ENCODE data around the gene RERG. TPM values are rescaled to one million over a fixed set of nuclear protein-coding genes. Genes with fewer than 3 reads are reported as not detected.

Gene RERG
- total RNA-seq, 1 experiment from 2014 or later, result not detected

GRCh38 chr12:15208140-15208539 lies 13.1 kb downstream of the RERG start:
- Histone ChIP-seq H3K27me3 (ENCODE audit: control insufficient read depth, insufficient read depth, low read length) (no peaks in the 10 kb centered on the region), H3K27ac (ENCODE audit: low read length) (no peak overlapping the region), H3K9me3 (ENCODE audit: control insufficient read depth, insufficient read depth, low read depth, low read length) (no peaks in the 10 kb centered on the region), H3K4me3 (ENCODE audit: low read depth in 2 of 2, low read length in 2 of 2) (no peak overlapping the region), H3K36me3 (ENCODE audit: control insufficient read depth, insufficient read depth, low read length) (no peaks in the 10 kb centered on the region), H3K4me1 (ENCODE audit: control insufficient read depth, insufficient read depth, low read length) (no peaks in the 10 kb centered on the region)
- ChIA-PET CTCF (no interaction called here), POLR2A (no interaction called here)
- no peak for DNase-seq (ENCODE audit: low read depth, low spot score)
- TF ChIP-seq CTCF (IDR thresholded peaks at IDR 0.05), result no peak; the same call in 1 of the 2 replicates
- no peak for TF ChIP-seq POLR2AphosphoS5 (IDR thresholded peaks at IDR 0.05; ENCODE audit: low read depth, low read length)
- TF ChIP-seq REST (IDR thresholded peaks at IDR 0.05; ENCODE audit: insufficient read depth in 1 of 2, low read depth in 2 of 2, low read length in 1 of 2), result no peak
- TF ChIP-seq SIN3A (IDR thresholded peaks at IDR 0.05; ENCODE audit: borderline replicate concordance, insufficient read depth, low read depth, low read length), result no peak
- TF ChIP-seq TCF7L2 (IDR thresholded peaks at IDR 0.05; ENCODE audit: low read depth, low read length), result no peak
- intact Hi-C loops (cut with micrococcal nuclease; ENCODE audit: unreplicated experiment), result no loop called here
- in situ Hi-C loops (cut with HindIII; ENCODE audit: low pct_unique_long_range_greater_than_20kb, low sequenced_read_pairs), result no loop called here
- BruUV-seq (replicated peaks), result no TSS peak
- ATAC-seq, result no peak

GRCh38 chr12:15206831-15207389 lies 14.3 kb downstream of the RERG start:
- intact Hi-C loops (cut with micrococcal nuclease; ENCODE audit: unreplicated experiment), result no loop called here

More at GRCh38 chr12:15206831-15207389, 14.3 kb downstream of the RERG start:
- no TSS peak for BruUV-seq (replicated peaks)
- Histone ChIP-seq H3K9me3 (ENCODE audit: control insufficient read depth, insufficient read depth, low read depth, low read length) (no peaks in the 10 kb centered on the region), H3K4me1 (ENCODE audit: control insufficient read depth, insufficient read depth, low read length) (no peaks in the 10 kb centered on the region), H3K27me3 (ENCODE audit: control insufficient read depth, insufficient read depth, low read length) (no peaks in the 10 kb centered on the region), H3K36me3 (ENCODE audit: control insufficient read depth, insufficient read depth, low read length) (no peaks in the 10 kb centered on the region), H3K27ac (ENCODE audit: low read length) (no peak overlapping the region), H3K4me3 (ENCODE audit: low read depth in 2 of 2, low read length in 2 of 2) (no peak overlapping the region)
- in situ Hi-C loops (cut with HindIII; ENCODE audit: low pct_unique_long_range_greater_than_20kb, low sequenced_read_pairs), result no loop called here
- ATAC-seq (no peak), DNase-seq (ENCODE audit: low read depth, low spot score) (no peak)
- ChIA-PET POLR2A (no interaction called here), CTCF (no interaction called here)
- no peak for TF ChIP-seq SIN3A (IDR thresholded peaks at IDR 0.05; ENCODE audit: borderline replicate concordance, insufficient read depth, low read depth, low read length)
- TF ChIP-seq REST (IDR thresholded peaks at IDR 0.05; ENCODE audit: insufficient read depth in 1 of 2, low read depth in 2 of 2, low read length in 1 of 2), result no peak
- TF ChIP-seq CTCF (IDR thresholded peaks at IDR 0.05), result no peak
- no peak for TF ChIP-seq TCF7L2 (IDR thresholded peaks at IDR 0.05; ENCODE audit: low read depth, low read length)
- TF ChIP-seq POLR2AphosphoS5 (IDR thresholded peaks at IDR 0.05; ENCODE audit: low read depth, low read length), result no peak

Data from Panc1 (cell line).